Stomach (tissue), 9 donors: Measurements from ENCODE around the gene GJC3. TPM values are rescaled to one million over a fixed set of nuclear protein-coding genes. Genes with fewer than 3 reads are reported as not detected.

Source experiments
- DNase-seq, 2 donors: peaks; one replicate each; pipeline versions ENCODE4 v3.0.0 to v3.0.0-alpha.2; 2013 to 2019
- H3K27ac ChIP-seq, 5 donors: fragments of 200-600 bp in 4 of 5; sonication (generic) in 4 of 5; one replicate each; pipeline ENCODE4 v1.5.1; 2013 to 2019; ENCODE audit warnings: mild to moderate bottlenecking in 1 of 5, moderate library complexity in 1 of 5
- H3K27me3 ChIP-seq, 3 donors: fragments of 200-600 bp; sonication (generic); one replicate each; pipeline ENCODE4 v1.5.1; 2017 to 2019; ENCODE audit warnings: mixed run types in 1 of 3
- H3K36me3 ChIP-seq, 4 donors: fragments of 200-600 bp; sonication (generic); 1 replicate in 3 of 4; 2 replicates in 1 of 4; pipeline ENCODE4 v1.5.1; 2016 to 2019
- H3K4me1 ChIP-seq, 4 donors: fragments of 200-600 bp; sonication (generic); one replicate each; pipeline ENCODE4 v1.5.1; 2016 to 2019
- H3K4me3 ChIP-seq, 4 donors: fragments of 200-600 bp; sonication (generic) in 3 of 4; one replicate each; pipeline ENCODE4 v1.5.1; 2016 to 2019; ENCODE audit warnings: mild to moderate bottlenecking in 1 of 4
- H3K9me3 ChIP-seq, 4 donors: fragments of 200-600 bp; sonication (generic); one replicate each; pipeline ENCODE4 v1.5.1; 2016 to 2019
- CTCF ChIP-seq, 7 experiments: fragments of 450-650 bp in 4 of 7; fragments of 200-600 bp in 3 of 7; sonication (generic) in 3 of 7; IDR thresholded peaks; one replicate each; pipeline ENCODE4 v1.5.1; 2016 to 2019; ENCODE audit warnings: antibody characterized with exemption in 7 of 7, control low read depth in 2 of 7, mild to moderate bottlenecking in 1 of 7
- EP300 ChIP-seq: sonication (generic); formaldehyde crosslinking; IDR thresholded peaks from one replicate; pipeline ENCODE4 v1.6.1; 2017; ENCODE audit warnings: antibody characterized with exemption
- POLR2A ChIP-seq, 4 donors: fragments of 450-650 bp; IDR thresholded peaks; one replicate each; pipeline ENCODE4 v1.6.1; 2016; ENCODE audit warnings: antibody characterized with exemption in 4 of 4, control low read depth in 2 of 4, mild to moderate bottlenecking in 1 of 4, moderate library complexity in 1 of 4
- POLR2AphosphoS5 ChIP-seq, 3 donors: sonication (generic); formaldehyde crosslinking; IDR thresholded peaks; one replicate each; pipeline ENCODE4 v1.6.1; 2016; ENCODE audit warnings: antibody characterized with exemption in 3 of 3
- WGBS, 5 donors: extraction: QIAGEN DNeasy Blood & Tissue Kit in 3 of 5; methylation state at CpG; one replicate each; pipeline versions ENCODE4 v1.1.5 to v1.1.7; 2013 to 2018; 5-methylcytosine and 5-hydroxymethylcytosine counted together
- intact Hi-C: fragments of 100-400 bp; cut with DNase I; formaldehyde crosslinking; loops from one replicate; pipeline ENCODE4 v1.15.1; 2023; ENCODE audit warnings: low total_unique reads
- polyA plus RNA-seq, 3 donors: library from polyadenylated mRNA; stranded (reverse); fragments of 200-250 nt; gene quantifications; one replicate each; pipeline ENCODE4 v1.2.3, GENCODE V29; 2013
- small RNA-seq, 4 donors: library from RNA; depleted of rRNA; stranded (forward); fragments of <200 nt; gene quantifications; one replicate each; pipeline ENCODE3, GENCODE V24; 2016
- total RNA-seq, 5 donors: library from RNA; depleted of rRNA; stranded (reverse); fragments of >200 nt; gene quantifications; one replicate each; pipeline versions ENCODE4 v1.1.0 to v1.2.3, GENCODE V29; 2014 to 2016
- donor health status: healthy with polysubstance abuse.
- donor health status: Bipolar disorder and iron deficiency.
- donor health status: healthy.

GJC3 gene
- total and polyA plus RNA-seq, 8 donors, result 0.15 to 0.75 TPM; not detected in 6

GRCh38 chr7:99876933-99877332, 52.5 kb downstream of the GJC3 start, which contains the start of gene OR2AE1:
OR2AE1 (minus strand) TSS chr7:99877033; CDS start chr7:99877033, 0 bp downstream.
- Histone ChIP-seq H3K4me3 (no peak within 1 kb of the TSS), H3K4me1 (no peaks in the 10 kb centered on the region), H3K9me3 (no peaks in the 10 kb centered on the region), H3K36me3 (peaks cover 0 to 8% (median 0%) of the 10 kb centered on the region in 4 donors), H3K27me3 (no peaks in the 10 kb centered on the region), H3K27ac (no peak within 1 kb of the TSS)
- intact Hi-C loops, result no loop called here
- TF ChIP-seq POLR2A (IDR thresholded peaks at IDR 0.05) (no peak), EP300 (no peak), CTCF (IDR thresholded peaks at IDR 0.05) (no peak)
- 77 to 87% (median 81%) methylated on average over 3 of the region's 3 CpGs for WGBS, 5 donors
- DNase-seq, result no peak

- Histone ChIP-seq H3K9me3 (no peaks in the 10 kb centered on the region), H3K36me3 (peaks cover 0 to 8% (median 0%) of the 10 kb centered on the region in 4 donors), H3K4me3 (no peak overlapping the region), H3K4me1 (no peaks in the 10 kb centered on the region), H3K27ac (no peak overlapping the region), H3K27me3 (no peaks in the 10 kb centered on the region)
- no peak for TF ChIP-seq CTCF (IDR thresholded peaks at IDR 0.05)
- no peak for TF ChIP-seq POLR2AphosphoS5 (IDR thresholded peaks at IDR 0.05)
- TF ChIP-seq POLR2A (IDR thresholded peaks at IDR 0.05), result no peak
- no peak for TF ChIP-seq EP300
- DNase-seq, result no peak
- WGBS, 5 donors, result 86 to 97% (median 91%) methylated on average over 5 of the region's 5 CpGs
- intact Hi-C loops, result no loop called here
Measured at GRCh38 chr7:99876491-99876890, 52.9 kb downstream of the GJC3 start.

Small RNA genes within 50 kb of the gene (small RNA-seq; reads per million reads assigned to genes)
- gene RF00019 (0 reads per million in 4 donors), gene RF00561 (0 to 0.10 (median 0) reads per million in 4 donors)

Other genes with a start within 250 kb of the GJC3 start
- 100 to 1,000 TPM in 4 of 5 donors, 10 to 100 TPM in 1; 45.2 to 538 (median 423) TPM for gene CYP3A5, start 249.6 kb downstream of the GJC3 start, total RNA-seq
- 10 to 100 TPM; 26.3 to 81.7 (median 44.5) TPM for gene CYP3A5, start 249.6 kb downstream of the GJC3 start, polyA plus RNA-seq
- not detected for gene CYP3A7, start 194.4 kb downstream of the GJC3 start, total RNA-seq
- not detected for gene CYP3A7, start 194.4 kb downstream of the GJC3 start, polyA plus RNA-seq
- gene CYP3A4, start 145.4 kb downstream of the GJC3 start, total RNA-seq, result 10 to 100 TPM in 1 of 5 donors, 1 to 10 TPM in 1, not detected in 3; 1.7 to 23.5 TPM
- gene CYP3A4, start 145.4 kb downstream of the GJC3 start, polyA plus RNA-seq, result under 1 TPM in 1 of 3 donors, not detected in 2; 0.31 TPM
- gene CYP3A43, start 101.6 kb downstream of the GJC3 start, total RNA-seq, result not detected
- not detected for gene CYP3A43, start 101.6 kb downstream of the GJC3 start, polyA plus RNA-seq
- gene OR2AE1, start 52.6 kb downstream of the GJC3 start, total RNA-seq, result 1 to 10 TPM in 1 of 5 donors, not detected in 4; 1.1 TPM
- gene OR2AE1, start 52.6 kb downstream of the GJC3 start, polyA plus RNA-seq, result not detected
- 10 to 100 TPM; 25.3 to 46.1 (median 40.3) TPM for gene TRIM4, start 10.1 kb downstream of the GJC3 start, total RNA-seq
- gene TRIM4, start 10.1 kb downstream of the GJC3 start, polyA plus RNA-seq, result 10 to 100 TPM; 12.6 to 21.8 (median 13.8) TPM
- gene AZGP1, start 46.4 kb upstream of the GJC3 start, total RNA-seq, result 10 to 100 TPM in 2 of 5 donors, 1 to 10 TPM in 2, not detected in 1; 6.8 to 92.3 (median 32.7) TPM
- 100 to 1,000 TPM; 235 to 461 (median 422) TPM for gene AZGP1, start 46.4 kb upstream of the GJC3 start, polyA plus RNA-seq
- 100 to 1,000 TPM in 1 of 5 donors, 10 to 100 TPM in 4; 49.0 to 153 (median 55.2) TPM for gene ZKSCAN1, start 86.0 kb upstream of the GJC3 start, total RNA-seq
- gene ZKSCAN1, start 86.0 kb upstream of the GJC3 start, polyA plus RNA-seq, result 10 to 100 TPM in 2 of 3 donors, 1 to 10 TPM in 1; 9.5 to 13.6 (median 10.0) TPM
- gene ZSCAN21, start 120.2 kb upstream of the GJC3 start, total RNA-seq, result 10 to 100 TPM in 4 of 5 donors, 1 to 10 TPM in 1; 6.4 to 48.4 (median 14.6) TPM
- 1 to 10 TPM; 5.4 to 7.0 (median 6.8) TPM for gene ZSCAN21, start 120.2 kb upstream of the GJC3 start, polyA plus RNA-seq
- gene ZNF3, start 152.1 kb upstream of the GJC3 start, total RNA-seq, result 10 to 100 TPM; 15.2 to 42.0 (median 37.8) TPM
- gene ZNF3, start 152.1 kb upstream of the GJC3 start, polyA plus RNA-seq, result 10 to 100 TPM; 12.4 to 19.6 (median 13.5) TPM
- gene COPS6, start 159.3 kb upstream of the GJC3 start, total RNA-seq, result 100 to 1,000 TPM in 1 of 5 donors, 10 to 100 TPM in 4; 34.2 to 197 (median 87.5) TPM
- 100 to 1,000 TPM in 2 of 3 donors, 10 to 100 TPM in 1; 90.0 to 125 (median 117) TPM for gene COPS6, start 159.3 kb upstream of the GJC3 start, polyA plus RNA-seq
- gene MCM7, start 171.8 kb upstream of the GJC3 start, total RNA-seq, result 100 to 1,000 TPM in 1 of 5 donors, 10 to 100 TPM in 4; 41.3 to 104 (median 88.9) TPM
- gene MCM7, start 171.8 kb upstream of the GJC3 start, polyA plus RNA-seq, result 10 to 100 TPM; 39.6 to 54.5 (median 46.4) TPM
- 100 to 1,000 TPM in 1 of 5 donors, 10 to 100 TPM in 3, 1 to 10 TPM in 1; 8.4 to 103 (median 19.6) TPM for gene AP4M1, start 172.0 kb upstream of the GJC3 start, total RNA-seq
- 10 to 100 TPM; 14.7 to 24.3 (median 21.3) TPM for gene AP4M1, start 172.0 kb upstream of the GJC3 start, polyA plus RNA-seq
- 100 to 1,000 TPM in 1 of 5 donors, 10 to 100 TPM in 4; 15.4 to 106 (median 33.8) TPM for gene TAF6, start 189.7 kb upstream of the GJC3 start, total RNA-seq
- 10 to 100 TPM; 22.0 to 29.8 (median 24.8) TPM for gene TAF6, start 189.7 kb upstream of the GJC3 start, polyA plus RNA-seq
- 10 to 100 TPM in 2 of 5 donors, 1 to 10 TPM in 1, under 1 TPM in 2; 0.45 to 10.6 (median 7.1) TPM for gene CNPY4, start 190.0 kb upstream of the GJC3 start, total RNA-seq
- gene CNPY4, start 190.0 kb upstream of the GJC3 start, polyA plus RNA-seq, result 1 to 10 TPM; 5.7 to 6.3 (median 5.8) TPM
- gene MBLAC1, start 197.3 kb upstream of the GJC3 start, total RNA-seq, result 1 to 10 TPM in 2 of 5 donors, not detected in 3; 1.3 to 6.1 TPM
- gene MBLAC1, start 197.3 kb upstream of the GJC3 start, polyA plus RNA-seq, result 1 to 10 TPM; 1.3 to 4.2 (median 1.7) TPM
- gene LAMTOR4, start 219.3 kb upstream of the GJC3 start, total RNA-seq, result 100 to 1,000 TPM in 3 of 5 donors, 10 to 100 TPM in 2; 26.3 to 889 (median 159) TPM
- gene LAMTOR4, start 219.3 kb upstream of the GJC3 start, polyA plus RNA-seq, result 100 to 1,000 TPM; 307 to 476 (median 334) TPM
- 10 to 100 TPM; 16.2 to 33.3 (median 28.6) TPM for gene TRAPPC14, start 229.1 kb upstream of the GJC3 start, total RNA-seq
- gene TRAPPC14, start 229.1 kb upstream of the GJC3 start, polyA plus RNA-seq, result 10 to 100 TPM; 10.7 to 17.2 (median 11.4) TPM
- 1 to 10 TPM in 2 of 5 donors, not detected in 3; 1.5 to 1.6 TPM for gene GAL3ST4, start 239.0 kb upstream of the GJC3 start, total RNA-seq
- gene GAL3ST4, start 239.0 kb upstream of the GJC3 start, polyA plus RNA-seq, result 1 to 10 TPM; 1.7 to 2.4 (median 2.1) TPM
- 1 to 10 TPM in 3 of 5 donors, under 1 TPM in 1, not detected in 1; 0.92 to 4.9 (median 2.6) TPM for gene GPC2, start 247.8 kb upstream of the GJC3 start, total RNA-seq
- under 1 TPM in 2 of 3 donors, not detected in 1; 0.12 to 0.48 TPM for gene GPC2, start 247.8 kb upstream of the GJC3 start, polyA plus RNA-seq
- gene STAG3, start 248.3 kb upstream of the GJC3 start, total RNA-seq, result under 1 TPM in 1 of 5 donors, not detected in 4; 0.92 TPM
- 1 to 10 TPM in 2 of 3 donors, under 1 TPM in 1; 0.50 to 8.8 (median 1.5) TPM for gene STAG3, start 248.3 kb upstream of the GJC3 start, polyA plus RNA-seq